IPS-20b (cell line): ENCODE measurements around the gene IGFLR1.
"Not testable (repeated sequence)": the region's sequence is repeated elsewhere in the genome, so short reads cannot be mapped to it uniquely, and the experiment has no call there.

ENCODE experiments used
- H3K27ac ChIP-seq: one replicate; pipeline ENCODE4 v1.5.1; 2013; ENCODE audit warnings: low read length
- H3K27me3 ChIP-seq: 2 replicates; pipeline ENCODE4 v1.6.1; 2013; ENCODE audit warnings: mild to moderate bottlenecking, low read length, inconsistent platforms; ENCODE audit not compliant: insufficient read depth
- H3K36me3 ChIP-seq: 2 replicates; pipeline ENCODE4 v1.6.1; 2013; ENCODE audit warnings: low read depth, mild to moderate bottlenecking, inconsistent platforms, low read length, moderate library complexity; ENCODE audit not compliant: insufficient read depth
- H3K4me1 ChIP-seq: 2 replicates; pipeline ENCODE4 v1.6.1; 2013; ENCODE audit warnings: mild to moderate bottlenecking, control low read depth, inconsistent platforms, low read length, moderate library complexity; ENCODE audit not compliant: insufficient read depth
- H3K4me3 ChIP-seq: 2 replicates; pipeline ENCODE4 v1.5.1; 2013; ENCODE audit warnings: mild to moderate bottlenecking, low read length, inconsistent platforms
- H3K9ac ChIP-seq: 2 replicates; pipeline ENCODE4 v1.6.1; 2013; ENCODE audit warnings: low read depth, mild to moderate bottlenecking, inconsistent platforms, low read length, moderate library complexity
- H3K9me3 ChIP-seq: 2 replicates; pipeline ENCODE4 v1.6.1; 2013; ENCODE audit warnings: mild to moderate bottlenecking, low read depth, low read length, inconsistent platforms; ENCODE audit not compliant: insufficient read depth

IGFLR1 gene

DNA sequence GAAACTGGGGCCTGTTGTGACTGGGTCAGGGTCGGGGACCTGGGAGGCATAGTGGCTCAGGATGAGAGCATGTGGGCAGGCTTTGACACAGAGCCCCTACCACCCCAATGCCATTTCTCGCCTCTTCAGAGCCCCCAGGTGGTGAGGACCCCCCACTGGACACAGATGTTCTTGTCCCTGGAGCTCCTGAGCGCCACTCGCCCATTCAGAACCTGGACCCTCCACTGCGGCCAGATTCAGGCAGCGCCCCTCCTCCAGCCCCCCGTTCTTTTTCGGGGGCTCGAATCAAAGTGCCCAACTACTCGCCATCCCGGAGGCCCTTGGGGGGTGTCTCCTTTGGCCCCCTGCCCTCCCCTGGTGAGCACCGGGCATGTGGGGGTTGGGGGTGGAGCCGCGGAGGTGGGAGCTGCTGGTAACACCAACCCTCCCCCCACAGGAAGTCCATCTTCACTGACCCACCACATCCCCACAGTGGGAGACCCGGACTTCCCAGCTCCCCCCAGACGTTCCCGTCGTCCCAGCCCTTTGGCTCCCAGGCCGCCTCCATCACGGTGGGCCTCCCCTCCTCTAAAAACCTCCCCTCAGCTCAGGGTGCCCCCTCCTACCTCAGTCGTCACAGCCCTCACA, 10.4 kb downstream of the IGFLR1 start:
- H3K27me3 ChIP-seq, result no peaks in the 10 kb centered on the region
- no peak overlapping the region for H3K9ac ChIP-seq
- H3K4me1 ChIP-seq, result no peaks in the 10 kb centered on the region
- H3K4me3 ChIP-seq, result no peak overlapping the region
- H3K9me3 ChIP-seq, result no peaks in the 10 kb centered on the region
- H3K36me3 ChIP-seq, result peaks cover 87% of the 10 kb centered on the region
- H3K27ac ChIP-seq, result no peak overlapping the region

DNA sequence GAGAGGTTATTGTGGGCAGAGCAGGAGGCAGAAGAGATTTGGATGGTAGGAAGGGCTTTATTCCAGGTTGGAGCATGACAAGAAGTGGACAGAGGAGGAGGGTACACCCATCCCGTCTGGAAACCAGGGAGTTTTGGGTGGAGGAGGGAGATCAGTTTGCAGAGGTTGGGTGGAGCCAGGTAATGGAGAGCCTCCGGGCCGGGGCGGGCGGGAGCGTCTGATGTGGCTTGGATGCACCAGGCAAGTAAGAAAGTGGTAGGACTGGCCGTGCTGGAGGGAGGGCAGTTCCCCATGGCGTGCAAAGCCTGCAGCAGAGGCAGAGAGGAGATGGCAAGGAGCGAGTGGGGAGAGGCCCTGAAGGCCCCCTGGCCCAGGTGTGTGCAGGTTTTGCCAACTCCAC, 10.9 kb downstream of the IGFLR1 start:
- no peak overlapping the region for H3K27ac ChIP-seq
- no peak overlapping the region for H3K4me3 ChIP-seq
- H3K9ac ChIP-seq, result no peak overlapping the region
- no peaks in the 10 kb centered on the region for H3K27me3 ChIP-seq
- H3K9me3 ChIP-seq, result no peaks in the 10 kb centered on the region
- no peaks in the 10 kb centered on the region for H3K4me1 ChIP-seq
- peaks cover 85% of the 10 kb centered on the region for H3K36me3 ChIP-seq

DNA sequence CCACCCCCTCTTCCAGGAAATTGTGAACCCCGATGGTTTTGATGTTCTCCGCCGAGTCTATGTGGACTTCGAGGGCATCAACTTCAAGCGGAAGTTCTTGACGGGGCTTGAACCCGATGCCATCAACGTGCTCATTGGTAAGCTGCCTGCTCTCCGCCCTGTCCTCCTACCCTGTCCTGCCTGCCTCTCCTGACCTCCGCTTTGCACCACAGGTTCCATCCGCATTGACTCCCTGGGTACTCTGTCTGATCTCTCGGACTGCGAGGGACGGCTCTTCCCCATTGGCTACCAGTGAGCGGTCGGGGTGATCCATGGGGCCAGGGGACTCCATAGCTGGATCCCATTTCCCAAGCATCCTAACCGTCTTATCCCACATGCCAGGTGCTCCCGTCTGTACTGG, 11.9 kb downstream of the IGFLR1 start:
- Histone ChIP-seq H3K36me3 (peaks cover 87% of the 10 kb centered on the region), H3K9me3 (no peaks in the 10 kb centered on the region), H3K27me3 (no peaks in the 10 kb centered on the region)

DNA sequence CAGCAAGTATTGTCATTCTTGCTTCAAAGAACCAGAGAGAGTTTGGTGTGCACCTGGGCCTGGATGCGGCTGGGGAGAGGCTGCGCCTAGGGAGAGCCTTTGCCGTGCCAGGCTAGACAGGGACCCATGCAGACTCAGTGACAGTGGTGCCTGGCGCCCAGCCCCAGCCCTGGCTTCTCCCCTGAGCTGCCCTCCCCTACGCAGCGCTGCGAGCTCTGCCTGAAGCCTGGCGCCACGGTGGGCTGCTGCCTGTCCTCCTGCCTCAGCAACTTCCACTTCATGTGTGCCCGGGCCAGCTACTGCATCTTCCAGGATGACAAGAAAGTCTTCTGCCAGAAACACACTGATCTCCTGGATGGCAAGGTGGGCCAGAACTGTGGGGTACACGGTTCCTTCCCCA, 12.5 kb downstream of the IGFLR1 start:
- Histone ChIP-seq H3K27ac (no peak overlapping the region), H3K9me3 (no peaks in the 10 kb centered on the region), H3K4me3 (no peak overlapping the region), H3K9ac (no peak overlapping the region), H3K4me1 (no peaks in the 10 kb centered on the region), H3K36me3 (peaks cover 89% of the 10 kb centered on the region), H3K27me3 (no peaks in the 10 kb centered on the region)

More for the DNA sequence above, 11.9 kb downstream of the IGFLR1 start:
- Histone ChIP-seq H3K27ac (no peak overlapping the region), H3K4me3 (no peak overlapping the region), H3K4me1 (no peaks in the 10 kb centered on the region), H3K9ac (no peak overlapping the region)

DNA sequence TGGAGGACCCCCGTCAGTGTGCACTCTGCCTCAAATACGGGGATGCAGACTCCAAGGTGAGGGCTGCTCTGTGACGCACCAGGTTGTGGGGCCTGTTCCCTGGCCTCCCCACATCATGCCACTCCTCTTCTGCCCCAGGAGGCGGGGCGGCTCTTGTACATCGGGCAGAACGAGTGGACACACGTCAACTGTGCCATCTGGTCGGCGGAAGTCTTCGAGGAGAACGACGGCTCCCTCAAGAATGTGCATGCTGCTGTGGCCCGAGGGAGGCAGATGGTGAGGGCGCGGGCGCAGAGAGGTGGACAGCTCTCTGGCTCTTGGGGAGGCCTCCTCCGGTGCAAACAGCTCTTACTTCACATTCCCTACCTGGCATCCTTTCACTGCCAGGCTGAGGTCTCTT, 13.2 kb downstream of the IGFLR1 start:
- Histone ChIP-seq H3K36me3 (peaks cover 89% of the 10 kb centered on the region), H3K27me3 (no peaks in the 10 kb centered on the region), H3K4me1 (no peaks in the 10 kb centered on the region), H3K9ac (no peak overlapping the region), H3K9me3 (no peaks in the 10 kb centered on the region), H3K27ac (no peak overlapping the region), H3K4me3 (no peak overlapping the region)

DNA sequence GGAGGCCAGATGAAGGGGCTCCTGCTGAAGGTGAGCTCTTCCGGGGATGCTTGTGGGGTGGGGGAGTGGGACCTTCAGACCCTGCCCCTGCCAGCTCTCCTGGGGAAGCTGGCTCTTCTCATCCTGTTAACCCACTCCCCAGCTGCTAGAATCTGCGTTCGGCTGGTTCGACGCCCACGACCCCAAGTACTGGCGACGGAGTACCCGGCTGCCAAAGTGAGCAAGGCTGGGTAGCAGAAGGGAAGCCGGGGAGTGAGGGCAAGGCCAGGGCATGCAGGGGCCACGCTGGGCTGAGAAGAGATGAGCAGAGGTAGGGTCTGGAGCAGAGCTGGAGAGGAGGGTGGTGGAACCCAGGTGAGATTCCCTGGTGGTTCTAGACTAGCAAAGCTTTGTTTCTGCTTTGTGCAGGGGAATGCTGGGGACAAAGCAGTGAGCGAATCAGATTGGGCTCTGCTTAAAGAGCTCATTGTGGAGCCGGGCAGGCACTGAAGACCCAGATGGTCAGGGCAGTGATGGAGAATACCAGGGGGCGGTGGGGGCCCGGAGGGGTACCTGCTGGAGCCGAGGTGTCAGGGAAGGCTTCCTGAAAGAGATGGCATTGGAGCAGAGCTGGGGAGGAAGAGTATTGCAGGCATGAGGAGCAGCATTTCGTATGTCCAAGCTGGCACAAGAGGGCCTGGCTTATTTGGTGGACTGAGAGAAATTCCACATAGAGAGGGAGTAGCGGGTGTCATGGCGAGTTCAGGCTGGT, 14.1 kb downstream of the IGFLR1 start:
- H3K4me1 ChIP-seq, result no peaks in the 10 kb centered on the region
- H3K9ac ChIP-seq, result no peak overlapping the region
- no peak overlapping the region for H3K27ac ChIP-seq
- peaks cover 91% of the 10 kb centered on the region for H3K36me3 ChIP-seq
- no peaks in the 10 kb centered on the region for H3K9me3 ChIP-seq
- no peak overlapping the region for H3K4me3 ChIP-seq
- H3K27me3 ChIP-seq, result no peaks in the 10 kb centered on the region

DNA sequence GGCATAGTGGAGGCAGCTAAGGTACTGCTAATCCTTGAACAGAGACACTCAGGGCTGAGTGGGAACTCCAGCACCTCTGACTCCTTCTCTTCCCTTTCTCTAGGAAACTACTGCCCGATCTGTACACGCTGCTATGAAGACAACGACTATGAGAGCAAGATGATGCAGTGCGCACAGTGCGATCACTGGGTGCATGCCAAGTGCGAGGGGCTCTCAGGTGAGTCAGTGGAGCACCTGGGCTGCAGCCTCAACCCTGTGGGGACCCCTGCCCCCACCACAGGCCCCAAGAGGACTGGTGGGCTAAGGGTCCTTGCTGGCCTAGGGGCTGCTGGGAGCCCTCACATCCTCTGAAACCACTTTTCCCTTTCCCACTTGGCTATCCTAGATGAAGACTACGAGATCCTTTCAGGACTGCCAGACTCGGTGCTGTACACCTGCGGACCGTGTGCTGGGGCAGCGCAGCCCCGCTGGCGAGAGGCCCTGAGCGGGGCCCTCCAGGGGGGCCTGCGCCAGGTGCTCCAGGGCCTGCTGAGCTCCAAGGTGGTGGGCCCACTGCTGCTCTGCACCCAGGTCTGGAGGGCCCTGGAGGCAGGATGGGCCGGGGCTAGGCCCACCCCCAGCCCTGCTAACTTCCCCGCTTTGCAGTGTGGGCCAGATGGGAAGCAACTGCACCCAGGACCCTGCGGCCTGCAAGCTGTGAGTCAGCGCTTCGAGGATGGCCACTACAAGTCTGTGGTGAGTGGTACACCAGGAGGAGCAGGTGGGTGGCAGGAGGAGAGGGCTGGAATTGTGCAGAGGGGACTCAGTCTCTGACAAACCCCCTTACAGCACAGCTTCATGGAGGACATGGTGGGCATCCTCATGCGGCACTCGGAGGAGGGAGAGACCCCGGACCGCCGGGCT, 14.9 kb downstream of the IGFLR1 start:
- peaks cover 99% of the 10 kb centered on the region for H3K36me3 ChIP-seq
- no peak overlapping the region for H3K4me3 ChIP-seq
- H3K4me1 ChIP-seq, result no peaks in the 10 kb centered on the region
- no peaks in the 10 kb centered on the region for H3K27me3 ChIP-seq
- no peak overlapping the region for H3K9ac ChIP-seq
- no peaks in the 10 kb centered on the region for H3K9me3 ChIP-seq
- no peak overlapping the region for H3K27ac ChIP-seq

DNA sequence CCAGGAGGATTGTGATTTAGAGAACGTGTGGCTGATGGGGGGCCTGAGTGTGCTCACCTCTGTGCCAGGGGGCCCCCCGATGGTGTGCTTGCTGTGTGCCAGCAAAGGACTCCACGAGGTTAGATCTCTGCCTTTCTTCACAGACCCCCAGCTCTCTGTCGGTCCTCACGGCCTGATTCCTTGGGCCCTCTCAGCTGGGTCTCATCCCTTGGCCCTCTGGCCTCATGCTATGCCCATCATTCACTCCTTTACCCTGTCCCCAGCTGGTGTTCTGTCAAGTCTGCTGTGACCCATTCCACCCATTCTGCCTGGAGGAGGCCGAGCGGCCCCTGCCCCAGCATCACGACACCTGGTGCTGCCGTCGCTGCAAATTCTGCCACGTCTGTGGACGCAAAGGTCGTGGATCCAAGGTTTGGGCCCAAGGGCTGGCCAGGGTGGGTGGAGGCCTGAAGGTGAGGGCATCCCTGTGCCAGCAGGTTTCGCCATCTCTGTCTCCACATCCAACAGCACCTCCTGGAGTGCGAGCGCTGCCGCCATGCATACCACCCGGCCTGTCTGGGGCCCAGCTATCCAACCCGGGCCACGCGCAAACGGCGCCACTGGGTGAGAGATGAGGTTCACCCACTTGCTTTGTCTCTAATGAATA, 16.9 kb downstream of the IGFLR1 start:
- Histone ChIP-seq H3K36me3 (peaks cover 89% of the 10 kb centered on the region), H3K4me1 (no peaks in the 10 kb centered on the region), H3K4me3 (no peak overlapping the region), H3K27me3 (no peaks in the 10 kb centered on the region), H3K9ac (no peak overlapping the region), H3K9me3 (no peaks in the 10 kb centered on the region), H3K27ac (no peak overlapping the region)

DNA sequence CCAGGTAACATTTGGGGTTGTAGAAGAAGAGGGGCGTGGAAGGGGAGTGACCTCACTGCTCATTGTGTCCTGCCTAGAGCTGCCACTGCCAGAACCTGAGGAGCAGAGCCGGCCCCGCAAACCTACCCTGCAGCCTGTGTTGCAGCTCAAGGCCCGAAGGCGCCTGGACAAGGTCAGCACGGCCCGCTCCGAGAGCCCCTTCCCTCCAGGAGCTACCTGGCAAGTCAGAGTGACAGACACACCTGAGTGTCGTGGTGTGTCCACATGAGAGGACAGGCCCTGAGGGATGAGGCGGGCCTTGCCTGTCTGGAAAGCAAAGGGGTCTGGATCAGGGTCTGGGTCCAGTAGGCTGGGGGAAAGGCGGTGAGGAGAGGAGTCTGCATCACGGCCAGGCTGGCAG, 17.7 kb downstream of the IGFLR1 start:
- no peak overlapping the region for H3K27ac ChIP-seq
- no peaks in the 10 kb centered on the region for H3K27me3 ChIP-seq
- no peaks in the 10 kb centered on the region for H3K9me3 ChIP-seq
- no peak overlapping the region for H3K9ac ChIP-seq
- no peaks in the 10 kb centered on the region for H3K4me1 ChIP-seq
- no peak overlapping the region for H3K4me3 ChIP-seq
- peaks cover 88% of the 10 kb centered on the region for H3K36me3 ChIP-seq

DNA sequence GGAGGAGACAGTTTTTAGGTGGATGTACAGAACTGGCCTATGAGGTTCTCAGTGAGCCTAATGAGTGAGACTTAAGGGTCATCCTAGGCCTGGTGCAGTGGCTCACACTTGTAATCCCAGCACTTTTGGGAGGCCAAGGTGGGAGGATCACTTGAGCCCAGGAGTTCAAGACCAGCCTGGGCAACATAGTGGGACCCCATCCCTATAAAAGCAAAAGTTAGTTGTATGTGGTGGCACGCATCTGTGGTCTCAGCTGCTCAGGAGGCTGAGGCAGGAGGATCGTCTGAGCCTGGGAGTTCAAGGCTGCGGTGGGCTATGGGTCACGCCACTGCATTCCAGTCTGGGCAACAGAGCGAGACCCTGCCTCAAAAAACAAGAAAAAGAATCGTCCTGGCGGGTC, 18.1 kb downstream of the IGFLR1 start:
- not testable (repeated sequence) for H3K9ac ChIP-seq, H3K4me1 ChIP-seq, H3K9me3 ChIP-seq, H3K27ac ChIP-seq, H3K4me3 ChIP-seq, H3K27me3 ChIP-seq
- H3K36me3 ChIP-seq, result peaks cover 85% of the 10 kb centered on the region

DNA sequence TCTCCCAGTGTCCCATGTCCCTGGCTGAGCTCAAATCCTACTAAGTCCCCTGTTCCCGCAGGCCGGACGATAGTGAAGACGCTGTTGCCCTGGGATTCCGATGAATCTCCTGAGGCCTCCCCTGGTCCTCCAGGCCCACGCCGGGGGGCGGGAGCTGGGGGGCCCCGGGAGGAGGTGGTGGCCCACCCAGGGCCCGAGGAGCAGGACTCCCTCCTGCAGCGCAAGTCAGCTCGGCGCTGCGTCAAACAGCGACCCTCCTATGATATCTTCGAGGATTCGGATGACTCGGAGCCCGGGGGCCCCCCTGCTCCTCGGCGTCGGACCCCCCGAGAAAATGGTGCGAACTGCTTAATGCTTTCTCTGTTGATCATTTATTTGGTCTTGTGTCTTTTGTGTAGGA, 18.6 kb downstream of the IGFLR1 start:
- no peak overlapping the region for H3K4me3 ChIP-seq
- H3K36me3 ChIP-seq, result peaks cover 80% of the 10 kb centered on the region
- no peak overlapping the region for H3K9ac ChIP-seq
- H3K27me3 ChIP-seq, result no peaks in the 10 kb centered on the region
- H3K4me1 ChIP-seq, result no peaks in the 10 kb centered on the region
- no peak overlapping the region for H3K27ac ChIP-seq
- H3K9me3 ChIP-seq, result no peaks in the 10 kb centered on the region
